ENCODE results near the gene FOCAD. TPM values are rescaled to one million over a fixed set of nuclear protein-coding genes. Genes with fewer than 3 reads are reported as not detected.

Gene FOCAD
- polyA plus RNA-seq, 2 donors: 4.6 to 6.1 TPM

DNA sequence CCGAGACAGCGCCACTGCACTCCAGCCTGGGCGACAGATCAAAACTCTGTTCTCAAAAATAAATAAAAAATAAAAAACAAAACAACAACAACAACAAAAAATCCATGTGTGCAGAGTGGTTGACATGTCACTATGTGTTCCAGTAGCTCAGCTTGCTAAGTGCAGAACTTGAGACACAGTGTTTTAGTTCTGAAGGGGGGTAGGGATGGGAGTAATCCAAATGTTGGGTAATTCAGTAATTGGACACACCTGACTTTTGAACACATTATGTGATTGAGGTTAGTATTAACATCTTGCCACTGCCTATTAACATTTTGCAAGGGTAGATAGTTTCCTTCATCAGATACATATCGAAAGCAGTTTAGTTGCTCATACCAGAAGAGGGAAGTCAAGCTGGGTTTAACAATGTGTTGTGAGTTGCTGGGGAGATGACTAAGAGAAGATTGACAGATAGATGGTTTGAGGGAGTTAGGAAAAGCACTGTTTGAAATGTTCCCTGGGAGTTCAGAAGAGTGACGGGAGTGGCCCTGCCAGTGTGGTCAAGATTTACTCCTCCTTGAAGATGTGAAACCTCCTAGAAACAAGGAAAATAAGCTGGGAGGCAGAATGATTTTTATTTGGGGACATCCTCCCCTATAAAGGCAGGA lies 346.5 kb downstream of the FOCAD start:
- no peaks in the 10 kb centered on the region for H3K27me3 ChIP-seq (ENCODE audit: control insufficient read depth in 1 of 2, insufficient read depth in 2 of 2, low read length in 2 of 2)
- WGBS, 2 donors: 67 to 72% methylated on average over 5 of the region's 5 CpGs
- H3K36me3 ChIP-seq (ENCODE audit: control insufficient read depth in 2 of 2, insufficient read depth in 2 of 2, low read length in 1 of 2): peaks cover 0 to 3% of the 10 kb centered on the region in 2 donors
- H3K4me1 ChIP-seq (ENCODE audit: control insufficient read depth in 2 of 2, insufficient read depth in 2 of 2, low read length in 1 of 2): no peaks in the 10 kb centered on the region
- H3K4me3 ChIP-seq (ENCODE audit: low read depth in 1 of 2, low read length in 2 of 2): peak overlapping the region in 1 of 2 donors; percentile 69
- no peaks in the 10 kb centered on the region for H3K9me3 ChIP-seq (ENCODE audit: control insufficient read depth in 2 of 2, insufficient read depth in 1 of 2, low read depth in 1 of 2, low read length in 1 of 2)
- peak overlapping the region; percentile 57 to 82 for H3K27ac ChIP-seq (ENCODE audit: low read depth in 2 of 2, low read length in 1 of 2)

DNA sequence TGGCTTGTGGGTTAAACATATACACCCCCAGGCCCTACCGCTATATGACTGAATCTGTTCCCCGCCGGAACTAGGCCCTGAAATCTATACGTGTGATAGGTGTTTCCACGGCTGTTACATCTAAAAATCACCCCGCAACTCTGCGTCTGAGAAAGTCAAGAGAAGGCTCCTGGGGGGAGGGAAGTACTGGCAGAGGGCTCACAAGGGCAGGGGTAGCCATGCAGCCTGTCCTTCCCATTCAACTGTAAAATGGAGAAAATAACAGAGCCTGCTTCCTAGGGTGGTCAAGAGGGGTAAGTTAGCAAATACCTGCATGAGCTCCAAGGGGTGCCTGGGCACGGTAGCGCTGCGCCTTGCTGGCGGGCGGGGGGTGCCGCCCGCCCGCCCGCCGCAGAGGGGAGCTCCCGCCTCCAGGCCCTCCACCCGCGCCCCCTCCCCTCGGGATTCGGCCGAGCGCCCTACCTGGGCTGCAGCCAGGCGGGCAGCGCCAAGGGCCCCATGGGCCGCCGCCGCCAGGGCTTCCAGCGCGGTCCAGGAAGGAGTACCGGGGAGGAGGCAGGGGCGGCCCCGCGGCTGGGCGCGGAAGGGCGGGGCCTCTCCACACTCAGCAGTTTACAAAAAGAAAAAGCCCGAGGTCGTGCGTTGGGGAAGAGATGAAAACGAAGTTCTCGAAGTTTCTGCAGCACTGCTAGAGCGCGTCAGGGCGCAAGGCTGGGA lies 347.2 kb downstream of the FOCAD start, which contains the start of gene HACD4:
TSS of gene HACD4 (minus strand) at position 550 of the 717 bp plus-strand sequence. CDS start at position 500, 50 bp downstream.
- WGBS, 2 donors: 2 to 7% methylated on average over 38 to 46 of the region's 46 CpGs
- Histone ChIP-seq H3K4me3 (ENCODE audit: low read depth in 1 of 2, low read length in 2 of 2) (peak within 1 kb of the TSS; percentile 49 to 69), H3K27me3 (ENCODE audit: control insufficient read depth in 1 of 2, insufficient read depth in 2 of 2, low read length in 2 of 2) (no peaks in the 10 kb centered on the region), H3K27ac (ENCODE audit: low read depth in 2 of 2, low read length in 1 of 2) (peak within 1 kb of the TSS; percentile 57 to 82), H3K4me1 (ENCODE audit: control insufficient read depth in 2 of 2, insufficient read depth in 2 of 2, low read length in 1 of 2) (no peaks in the 10 kb centered on the region), H3K9me3 (ENCODE audit: control insufficient read depth in 2 of 2, insufficient read depth in 1 of 2, low read depth in 1 of 2, low read length in 1 of 2) (no peaks in the 10 kb centered on the region), H3K36me3 (ENCODE audit: control insufficient read depth in 2 of 2, insufficient read depth in 2 of 2, low read length in 1 of 2) (no peaks in the 10 kb centered on the region)

DNA sequence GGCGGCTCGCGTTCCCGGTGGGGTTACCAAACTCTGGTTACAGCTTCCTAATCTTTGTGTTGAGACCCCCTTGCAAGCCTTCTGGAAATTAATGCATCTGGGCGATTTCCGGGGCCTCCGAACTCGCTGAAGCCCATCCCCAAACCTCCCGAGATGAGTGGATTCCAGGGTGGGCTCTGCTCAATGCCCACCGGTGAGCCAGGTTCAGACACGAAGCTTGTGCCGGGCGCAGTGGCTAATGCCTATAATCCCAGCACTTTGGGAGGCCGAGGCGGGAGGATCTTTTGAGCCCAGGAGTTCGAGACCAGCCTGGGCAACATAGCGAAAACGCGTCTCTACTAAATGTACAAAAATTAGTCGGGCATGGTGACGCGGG lies 347.7 kb downstream of the FOCAD start:
- peak overlapping the region; percentile 49 to 69 for H3K4me3 ChIP-seq (ENCODE audit: low read depth in 1 of 2, low read length in 2 of 2)
- peak overlapping the region; percentile 20 to 57 for H3K27ac ChIP-seq (ENCODE audit: low read depth in 2 of 2, low read length in 1 of 2)
- H3K27me3 ChIP-seq (ENCODE audit: control insufficient read depth in 1 of 2, insufficient read depth in 2 of 2, low read length in 2 of 2): no peaks in the 10 kb centered on the region
- H3K9me3 ChIP-seq (ENCODE audit: control insufficient read depth in 2 of 2, insufficient read depth in 1 of 2, low read depth in 1 of 2, low read length in 1 of 2): no peaks in the 10 kb centered on the region
- no peaks in the 10 kb centered on the region for H3K4me1 ChIP-seq (ENCODE audit: control insufficient read depth in 2 of 2, insufficient read depth in 2 of 2, low read length in 1 of 2)
- WGBS, 2 donors: 70 to 71% methylated on average over 22 of the region's 22 CpGs
- no peaks in the 10 kb centered on the region for H3K36me3 ChIP-seq (ENCODE audit: control insufficient read depth in 2 of 2, insufficient read depth in 2 of 2, low read length in 1 of 2)

DNA sequence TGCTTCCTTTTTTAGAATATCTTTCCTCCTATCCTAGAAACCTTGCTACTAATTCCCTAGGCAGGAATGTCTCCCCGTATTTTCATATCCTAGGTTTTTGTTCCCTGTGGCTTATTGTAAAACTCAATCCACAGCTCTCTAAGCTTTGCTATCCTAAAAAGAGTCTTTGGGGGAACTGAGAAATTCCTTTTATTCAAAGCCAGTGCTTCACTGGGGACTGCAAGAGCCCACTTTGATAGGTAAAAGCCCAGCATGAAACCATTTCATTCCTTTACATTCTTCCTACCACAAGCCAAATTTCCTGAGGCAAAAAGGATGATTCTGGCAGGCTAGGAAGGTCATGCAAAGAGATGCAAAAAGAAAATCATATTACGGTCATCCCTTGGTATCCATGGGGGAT lies 353.2 kb downstream of the FOCAD start:
- H3K27ac ChIP-seq (ENCODE audit: low read depth in 2 of 2, low read length in 1 of 2): no peak overlapping the region
- H3K36me3 ChIP-seq (ENCODE audit: control insufficient read depth in 2 of 2, insufficient read depth in 2 of 2, low read length in 1 of 2): no peaks in the 10 kb centered on the region
- H3K4me1 ChIP-seq (ENCODE audit: control insufficient read depth in 2 of 2, insufficient read depth in 2 of 2, low read length in 1 of 2): no peaks in the 10 kb centered on the region
- H3K27me3 ChIP-seq (ENCODE audit: control insufficient read depth in 1 of 2, insufficient read depth in 2 of 2, low read length in 2 of 2): no peaks in the 10 kb centered on the region
- WGBS, 2 donors: 93 to 97% methylated on average over 2 of the region's 2 CpGs
- no peak overlapping the region for H3K4me3 ChIP-seq (ENCODE audit: low read depth in 1 of 2, low read length in 2 of 2)
- H3K9me3 ChIP-seq (ENCODE audit: control insufficient read depth in 2 of 2, insufficient read depth in 1 of 2, low read depth in 1 of 2, low read length in 1 of 2): no peaks in the 10 kb centered on the region

DNA sequence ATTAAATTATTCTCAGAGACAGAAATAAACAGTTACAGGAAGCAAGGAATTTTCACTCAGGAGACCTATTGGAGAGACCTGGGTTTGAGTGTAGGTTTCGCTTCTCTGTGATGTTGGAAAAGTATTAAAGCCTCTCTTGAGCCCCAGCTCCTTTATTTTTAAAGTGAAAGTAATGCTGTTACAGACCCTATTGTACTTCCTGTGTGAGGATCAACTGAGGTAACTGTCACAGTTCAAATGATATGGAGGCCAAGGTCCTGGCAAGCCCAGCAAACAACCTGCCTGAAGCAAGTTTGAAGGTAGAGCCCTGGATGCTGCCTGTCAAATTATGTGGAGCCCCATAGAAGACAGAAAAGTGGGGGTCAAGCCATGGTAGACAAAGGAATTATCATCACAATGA lies 355.2 kb downstream of the FOCAD start:
- H3K9me3 ChIP-seq (ENCODE audit: control insufficient read depth in 2 of 2, insufficient read depth in 1 of 2, low read depth in 1 of 2, low read length in 1 of 2): no peaks in the 10 kb centered on the region
- no peaks in the 10 kb centered on the region for H3K27me3 ChIP-seq (ENCODE audit: control insufficient read depth in 1 of 2, insufficient read depth in 2 of 2, low read length in 2 of 2)
- H3K27ac ChIP-seq (ENCODE audit: low read depth in 2 of 2, low read length in 1 of 2): no peak overlapping the region
- no peaks in the 10 kb centered on the region for H3K36me3 ChIP-seq (ENCODE audit: control insufficient read depth in 2 of 2, insufficient read depth in 2 of 2, low read length in 1 of 2)
- WGBS, 2 donors: 92 to 99% methylated on average over 1 of the region's 1 CpG
- H3K4me1 ChIP-seq (ENCODE audit: control insufficient read depth in 2 of 2, insufficient read depth in 2 of 2, low read length in 1 of 2): no peaks in the 10 kb centered on the region
- no peak overlapping the region for H3K4me3 ChIP-seq (ENCODE audit: low read depth in 1 of 2, low read length in 2 of 2)

DNA sequence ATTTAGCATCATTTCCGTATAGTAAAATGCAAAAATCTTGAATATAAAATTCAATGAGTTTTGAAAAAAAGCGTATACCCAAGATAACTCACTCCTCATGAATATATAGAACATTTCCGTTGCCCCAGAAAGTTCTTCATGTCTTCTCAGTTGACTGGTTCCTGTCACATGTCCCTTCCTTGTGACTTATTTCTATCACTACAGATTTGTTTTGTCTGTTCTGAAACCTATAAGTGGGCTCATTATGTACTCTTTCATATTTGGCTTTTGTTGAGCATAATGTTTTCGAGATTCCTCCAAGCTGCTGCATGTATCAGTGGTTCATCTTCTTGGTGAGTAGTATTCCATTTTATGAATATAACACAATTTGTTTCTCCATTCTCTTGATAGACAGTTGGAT lies 358.4 kb downstream of the FOCAD start:
- Histone ChIP-seq H3K36me3 (ENCODE audit: control insufficient read depth in 2 of 2, insufficient read depth in 2 of 2, low read length in 1 of 2) (no peaks in the 10 kb centered on the region), H3K4me3 (ENCODE audit: low read depth in 1 of 2, low read length in 2 of 2) (no peak overlapping the region), H3K27ac (ENCODE audit: low read depth in 2 of 2, low read length in 1 of 2) (no peak overlapping the region), H3K27me3 (ENCODE audit: control insufficient read depth in 1 of 2, insufficient read depth in 2 of 2, low read length in 2 of 2) (no peaks in the 10 kb centered on the region), H3K4me1 (ENCODE audit: control insufficient read depth in 2 of 2, insufficient read depth in 2 of 2, low read length in 1 of 2) (no peaks in the 10 kb centered on the region), H3K9me3 (ENCODE audit: control insufficient read depth in 2 of 2, insufficient read depth in 1 of 2, low read depth in 1 of 2, low read length in 1 of 2) (no peaks in the 10 kb centered on the region)
- 91 to 92% methylated on average over 4 of the region's 4 CpGs for WGBS, 2 donors

DNA sequence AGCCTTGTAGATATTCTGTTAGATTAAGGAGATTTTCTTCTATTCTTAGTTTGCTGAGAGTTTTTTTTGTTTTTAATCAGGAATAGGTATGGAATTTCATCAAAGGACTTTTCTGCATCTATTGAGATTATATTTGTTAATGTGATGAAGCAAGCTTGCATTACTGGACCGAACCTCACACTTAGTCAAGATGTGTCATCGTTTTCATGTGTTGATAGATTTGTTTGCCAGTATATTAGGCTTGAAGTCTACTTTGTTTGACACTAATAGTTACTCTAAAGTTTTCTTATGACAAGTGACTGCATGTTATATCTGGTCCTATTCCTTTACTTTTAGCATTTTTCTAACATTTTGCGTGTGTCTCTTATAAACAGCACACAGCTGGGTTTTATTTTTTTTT lies 359.8 kb downstream of the FOCAD start:
- H3K4me3 ChIP-seq (ENCODE audit: low read depth in 1 of 2, low read length in 2 of 2): no peak overlapping the region
- H3K36me3 ChIP-seq (ENCODE audit: control insufficient read depth in 2 of 2, insufficient read depth in 2 of 2, low read length in 1 of 2): no peaks in the 10 kb centered on the region
- H3K4me1 ChIP-seq (ENCODE audit: control insufficient read depth in 2 of 2, insufficient read depth in 2 of 2, low read length in 1 of 2): no peaks in the 10 kb centered on the region
- H3K27ac ChIP-seq (ENCODE audit: low read depth in 2 of 2, low read length in 1 of 2): no peak overlapping the region
- H3K9me3 ChIP-seq (ENCODE audit: control insufficient read depth in 2 of 2, insufficient read depth in 1 of 2, low read depth in 1 of 2, low read length in 1 of 2): no peaks in the 10 kb centered on the region
- H3K27me3 ChIP-seq (ENCODE audit: control insufficient read depth in 1 of 2, insufficient read depth in 2 of 2, low read length in 2 of 2): no peaks in the 10 kb centered on the region
- 70 to 74% methylated on average over 3 of the region's 3 CpGs for WGBS, 2 donors

Other genes starting within 250 kb of the FOCAD start
- 1 to 10 TPM; 4.6 to 5.0 TPM for gene MLLT3, start 61.8 kb upstream of the FOCAD start, polyA plus RNA-seq